Measurements from ENCODE around the gene FSHR.

Gene FSHR

GRCh38 chr2:48948400-48949125 lies 205.8 kb downstream of the FSHR start:
- no peak for DNase-seq

GRCh38 chr2:48946449-48947048 lies 207.8 kb downstream of the FSHR start:
- DNase-seq, result peak; percentile 24

GRCh38 chr2:48944956-48945355 lies 209.4 kb downstream of the FSHR start:
- no peak for DNase-seq

GRCh38 chr2:48943436-48943835 lies 210.9 kb downstream of the FSHR start:
- no peak for DNase-seq

- DNase-seq, result no peak
These were observed 212.4 kb downstream of the FSHR start for GRCh38 chr2:48941908-48942307.

- DNase-seq, result no peak
These were observed 212.9 kb downstream of the FSHR start for GRCh38 chr2:48941456-48941855.

GRCh38 chr2:48940606-48941005 lies 213.7 kb downstream of the FSHR start:
- DNase-seq, result no peak

- DNase-seq, result no peak
These were observed 215.1 kb downstream of the FSHR start for GRCh38 chr2:48939232-48939631.

- no peak for DNase-seq
These were observed 216.1 kb downstream of the FSHR start for GRCh38 chr2:48938231-48938630.

GRCh38 chr2:48934807-48935206 lies 219.5 kb downstream of the FSHR start:
- no peak for DNase-seq

GRCh38 chr2:48933828-48934497 lies 220.4 kb downstream of the FSHR start:
- no peak for DNase-seq

- no peak for DNase-seq
These were observed 221.6 kb downstream of the FSHR start for GRCh38 chr2:48932667-48933066.

- no peak for DNase-seq
These were observed 224.6 kb downstream of the FSHR start for GRCh38 chr2:48929571-48930301.

- DNase-seq, result no peak
These were observed 227.0 kb downstream of the FSHR start for GRCh38 chr2:48927355-48927754.

GRCh38 chr2:48915884-48916283 lies 238.4 kb downstream of the FSHR start:
- no peak for DNase-seq

GRCh38 chr2:48915227-48915626 lies 239.1 kb downstream of the FSHR start:
- no peak for DNase-seq

- DNase-seq, result no peak
These were observed 239.7 kb downstream of the FSHR start for GRCh38 chr2:48914477-48915089.

Data from stimulated activated CD8-positive, alpha-beta memory T cell treated with anti-CD3 and anti-CD28 coated beads, Interleukin-4, amount 100 ng/mL, for 48 hours (primary cell).